ENCODE measurements around the gene NUP160.

The NUP160 gene

GRCh38 chr11:47854667-47855066 is 6.5 kb upstream of the NUP160 start:
- TF ChIP-seq, protein P1, sequence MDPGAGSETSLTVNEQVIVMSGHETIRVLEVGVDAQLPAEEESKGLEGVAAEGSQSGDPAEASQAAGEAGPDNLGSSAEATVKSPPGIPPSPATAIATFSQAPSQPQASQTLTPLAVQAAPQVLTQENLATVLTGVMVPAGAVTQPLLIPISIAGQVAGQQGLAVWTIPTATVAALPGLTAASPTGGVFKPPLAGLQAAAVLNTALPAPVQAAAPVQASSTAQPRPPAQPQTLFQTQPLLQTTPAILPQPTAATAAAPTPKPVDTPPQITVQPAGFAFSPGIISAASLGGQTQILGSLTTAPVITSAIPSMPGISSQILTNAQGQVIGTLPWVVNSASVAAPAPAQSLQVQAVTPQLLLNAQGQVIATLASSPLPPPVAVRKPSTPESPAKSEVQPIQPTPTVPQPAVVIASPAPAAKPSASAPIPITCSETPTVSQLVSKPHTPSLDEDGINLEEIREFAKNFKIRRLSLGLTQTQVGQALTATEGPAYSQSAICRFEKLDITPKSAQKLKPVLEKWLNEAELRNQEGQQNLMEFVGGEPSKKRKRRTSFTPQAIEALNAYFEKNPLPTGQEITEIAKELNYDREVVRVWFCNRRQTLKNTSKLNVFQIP (CRISPR knock-in tag; IDR thresholded peaks at IDR 0.05; ENCODE audit: borderline replicate concordance, low read depth) = no peak
- no peak for TF ChIP-seq ARNTL (CRISPR knock-in tag; IDR thresholded peaks at IDR 0.05; ENCODE audit: borderline replicate concordance, low read depth)
- TF ChIP-seq TCF4 (CRISPR knock-in tag; IDR thresholded peaks at IDR 0.05; ENCODE audit: borderline replicate concordance) = no peak
- TF ChIP-seq SNAI2 (CRISPR knock-in tag; IDR thresholded peaks at IDR 0.05) = no peak
- TF ChIP-seq, protein P2, sequence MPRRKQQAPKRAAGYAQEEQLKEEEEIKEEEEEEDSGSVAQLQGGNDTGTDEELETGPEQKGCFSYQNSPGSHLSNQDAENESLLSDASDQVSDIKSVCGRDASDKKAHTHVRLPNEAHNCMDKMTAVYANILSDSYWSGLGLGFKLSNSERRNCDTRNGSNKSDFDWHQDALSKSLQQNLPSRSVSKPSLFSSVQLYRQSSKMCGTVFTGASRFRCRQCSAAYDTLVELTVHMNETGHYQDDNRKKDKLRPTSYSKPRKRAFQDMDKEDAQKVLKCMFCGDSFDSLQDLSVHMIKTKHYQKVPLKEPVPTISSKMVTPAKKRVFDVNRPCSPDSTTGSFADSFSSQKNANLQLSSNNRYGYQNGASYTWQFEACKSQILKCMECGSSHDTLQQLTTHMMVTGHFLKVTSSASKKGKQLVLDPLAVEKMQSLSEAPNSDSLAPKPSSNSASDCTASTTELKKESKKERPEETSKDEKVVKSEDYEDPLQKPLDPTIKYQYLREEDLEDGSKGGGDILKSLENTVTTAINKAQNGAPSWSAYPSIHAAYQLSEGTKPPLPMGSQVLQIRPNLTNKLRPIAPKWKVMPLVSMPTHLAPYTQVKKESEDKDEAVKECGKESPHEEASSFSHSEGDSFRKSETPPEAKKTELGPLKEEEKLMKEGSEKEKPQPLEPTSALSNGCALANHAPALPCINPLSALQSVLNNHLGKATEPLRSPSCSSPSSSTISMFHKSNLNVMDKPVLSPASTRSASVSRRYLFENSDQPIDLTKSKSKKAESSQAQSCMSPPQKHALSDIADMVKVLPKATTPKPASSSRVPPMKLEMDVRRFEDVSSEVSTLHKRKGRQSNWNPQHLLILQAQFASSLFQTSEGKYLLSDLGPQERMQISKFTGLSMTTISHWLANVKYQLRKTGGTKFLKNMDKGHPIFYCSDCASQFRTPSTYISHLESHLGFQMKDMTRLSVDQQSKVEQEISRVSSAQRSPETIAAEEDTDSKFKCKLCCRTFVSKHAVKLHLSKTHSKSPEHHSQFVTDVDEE (CRISPR knock-in tag; IDR thresholded peaks at IDR 0.05) = no peak
- TF ChIP-seq ISL1 (CRISPR knock-in tag; IDR thresholded peaks at IDR 0.05) = no peak
- no peak for TF ChIP-seq ZNF8 (CRISPR knock-in tag; IDR thresholded peaks at IDR 0.05)
- no peak for ATAC-seq

- ATAC-seq = no peak
- TF ChIP-seq, protein P3, sequence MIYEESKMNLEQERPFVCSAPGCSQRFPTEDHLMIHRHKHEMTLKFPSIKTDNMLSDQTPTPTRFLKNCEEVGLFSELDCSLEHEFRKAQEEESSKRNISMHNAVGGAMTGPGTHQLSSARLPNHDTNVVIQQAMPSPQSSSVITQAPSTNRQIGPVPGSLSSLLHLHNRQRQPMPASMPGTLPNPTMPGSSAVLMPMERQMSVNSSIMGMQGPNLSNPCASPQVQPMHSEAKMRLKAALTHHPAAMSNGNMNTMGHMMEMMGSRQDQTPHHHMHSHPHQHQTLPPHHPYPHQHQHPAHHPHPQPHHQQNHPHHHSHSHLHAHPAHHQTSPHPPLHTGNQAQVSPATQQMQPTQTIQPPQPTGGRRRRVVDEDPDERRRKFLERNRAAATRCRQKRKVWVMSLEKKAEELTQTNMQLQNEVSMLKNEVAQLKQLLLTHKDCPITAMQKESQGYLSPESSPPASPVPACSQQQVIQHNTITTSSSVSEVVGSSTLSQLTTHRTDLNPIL (CRISPR knock-in tag; IDR thresholded peaks at IDR 0.05; ENCODE audit: low read depth) = no peak
- TF ChIP-seq TCF4 (CRISPR knock-in tag; IDR thresholded peaks at IDR 0.05; ENCODE audit: borderline replicate concordance) (no peak), SNAI2 (CRISPR knock-in tag; IDR thresholded peaks at IDR 0.05) (no peak), RARB (CRISPR knock-in tag; IDR thresholded peaks at IDR 0.05) (no peak), ZC3H10 (CRISPR knock-in tag; IDR thresholded peaks at IDR 0.05) (no peak), CSDC2 (CRISPR knock-in tag; IDR thresholded peaks at IDR 0.05) (no peak), ZNF8 (CRISPR knock-in tag; IDR thresholded peaks at IDR 0.05) (no peak), OSR1 (CRISPR knock-in tag; IDR thresholded peaks at IDR 0.05) (no peak), PATZ1 (CRISPR knock-in tag; IDR thresholded peaks at IDR 0.05; ENCODE audit: borderline replicate concordance) (no peak), ZNF70 (CRISPR knock-in tag; IDR thresholded peaks at IDR 0.05) (no peak), TOX (CRISPR knock-in tag; IDR thresholded peaks at IDR 0.05; ENCODE audit: borderline replicate concordance) (no peak), ZFP30 (CRISPR knock-in tag; IDR thresholded peaks at IDR 0.05) (no peak), ESRRG (CRISPR knock-in tag; IDR thresholded peaks at IDR 0.05) (no peak), ZNF565 (CRISPR knock-in tag; conservative IDR thresholded peaks at IDR 0.05; ENCODE audit: low read depth) (no peak), PPARA (CRISPR knock-in tag; IDR thresholded peaks at IDR 0.05; ENCODE audit: borderline replicate concordance) (no peak), ARNTL (CRISPR knock-in tag; IDR thresholded peaks at IDR 0.05; ENCODE audit: borderline replicate concordance, low read depth) (no peak)
- TF ChIP-seq, protein P2 (CRISPR knock-in tag; IDR thresholded peaks at IDR 0.05) = no peak
- TF ChIP-seq, protein P4, sequence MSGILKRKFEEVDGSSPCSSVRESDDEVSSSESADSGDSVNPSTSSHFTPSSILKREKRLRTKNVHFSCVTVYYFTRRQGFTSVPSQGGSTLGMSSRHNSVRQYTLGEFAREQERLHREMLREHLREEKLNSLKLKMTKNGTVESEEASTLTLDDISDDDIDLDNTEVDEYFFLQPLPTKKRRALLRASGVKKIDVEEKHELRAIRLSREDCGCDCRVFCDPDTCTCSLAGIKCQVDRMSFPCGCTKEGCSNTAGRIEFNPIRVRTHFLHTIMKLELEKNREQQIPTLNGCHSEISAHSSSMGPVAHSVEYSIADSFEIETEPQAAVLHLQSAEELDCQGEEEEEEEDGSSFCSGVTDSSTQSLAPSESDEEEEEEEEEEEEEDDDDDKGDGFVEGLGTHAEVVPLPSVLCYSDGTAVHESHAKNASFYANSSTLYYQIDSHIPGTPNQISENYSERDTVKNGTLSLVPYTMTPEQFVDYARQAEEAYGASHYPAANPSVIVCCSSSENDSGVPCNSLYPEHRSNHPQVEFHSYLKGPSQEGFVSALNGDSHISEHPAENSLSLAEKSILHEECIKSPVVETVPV (CRISPR knock-in tag; IDR thresholded peaks at IDR 0.05) = no peak
These were observed 3.9 kb upstream of the NUP160 start for GRCh38 chr11:47852053-47852452.
